Renal cortical epithelial cell (primary cell): ENCODE data around the gene SERHL2. TPM values are rescaled to one million over a fixed set of nuclear protein-coding genes. Genes with fewer than 3 reads are reported as not detected.
"Not testable (repeated sequence)": the region's sequence is repeated elsewhere in the genome, so short reads cannot be mapped to it uniquely, and the experiment has no call there.

Experiments used
- DNase-seq: peaks from one replicate; pipeline ENCODE4 v3.0.0-alpha.2; 2011; ENCODE audit warnings: low read depth
- total RNA-seq: library from RNA; depleted of rRNA; stranded (reverse); fragments of >200 nt; gene quantifications from 2 replicates; pipeline ENCODE4 v1.2.3, GENCODE V29; 2014

Gene SERHL2
- total RNA-seq, 1 donor from 2014 or later: 1.6 TPM

DNA sequence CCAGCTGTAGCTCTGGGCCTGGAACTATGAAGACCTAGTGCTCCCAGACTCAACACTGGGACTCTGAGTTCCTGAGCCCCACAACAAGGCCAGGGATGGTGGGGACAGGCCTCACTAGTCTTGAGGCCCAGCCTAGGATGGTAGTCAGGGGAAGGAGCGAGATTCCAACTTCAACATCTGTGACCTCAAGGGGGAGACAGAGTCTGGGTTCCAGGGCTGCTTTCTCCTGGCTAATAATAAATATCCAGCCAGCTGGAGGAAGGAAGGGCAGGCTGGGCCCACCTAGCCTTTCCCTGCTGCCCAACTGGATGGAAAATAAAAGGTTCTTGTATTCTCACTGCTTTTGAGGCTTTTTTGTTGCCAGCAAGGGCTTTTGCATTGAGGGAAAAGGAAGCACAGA, 20.3 kb downstream of the SERHL2 start:
- DNase-seq: not testable (repeated sequence)

DNA sequence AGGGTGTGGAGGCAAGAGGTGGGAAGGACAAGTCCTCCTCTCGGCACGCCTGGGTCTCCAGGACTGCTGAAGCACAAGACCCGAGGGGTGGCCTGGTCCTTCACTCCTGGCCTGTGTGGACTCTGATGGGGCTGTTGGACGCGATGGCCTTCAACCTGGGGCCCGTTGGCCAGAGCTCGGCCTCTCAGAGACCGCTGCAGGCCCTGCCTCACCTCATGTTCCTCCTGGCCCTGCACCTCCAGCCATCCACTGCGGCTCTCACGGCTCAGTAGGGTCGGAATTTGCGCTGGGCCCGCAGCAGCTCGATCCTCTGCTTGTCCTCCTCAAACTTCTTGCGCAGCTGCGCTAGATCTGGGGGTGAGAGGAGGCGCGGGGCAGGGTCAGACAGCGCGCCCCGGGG, 20.7 kb downstream of the SERHL2 start:
- not testable (repeated sequence) for DNase-seq

DNA sequence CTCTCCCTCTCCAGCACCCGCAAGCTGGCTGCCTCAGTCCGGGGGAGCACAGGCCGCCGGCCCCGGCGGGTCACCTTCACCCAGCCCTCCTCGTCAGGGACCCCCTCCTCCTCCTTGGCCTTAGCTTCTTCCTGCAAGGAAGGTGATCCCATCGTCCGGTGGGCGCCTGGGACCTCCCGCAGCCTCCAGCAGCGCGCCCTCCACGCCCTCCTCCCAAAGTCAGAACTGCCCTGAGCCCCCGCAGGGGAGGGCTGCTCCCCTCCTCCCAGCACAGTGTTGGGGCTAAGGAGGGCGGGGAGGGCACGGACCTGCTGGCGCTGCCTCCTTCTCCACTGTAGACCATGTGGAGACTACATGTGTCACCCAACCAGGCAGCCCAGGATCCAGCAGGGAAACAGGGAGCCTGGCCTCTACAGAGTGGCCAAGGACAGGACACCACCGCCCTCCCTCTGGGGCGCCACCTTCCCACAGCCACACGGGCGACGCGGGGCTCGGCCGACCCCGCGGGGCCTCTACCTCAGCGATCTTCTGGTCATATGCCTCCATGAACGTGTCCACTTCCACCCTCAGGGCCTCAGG, 22.3 kb downstream of the SERHL2 start:
- not testable (repeated sequence) for DNase-seq

DNA sequence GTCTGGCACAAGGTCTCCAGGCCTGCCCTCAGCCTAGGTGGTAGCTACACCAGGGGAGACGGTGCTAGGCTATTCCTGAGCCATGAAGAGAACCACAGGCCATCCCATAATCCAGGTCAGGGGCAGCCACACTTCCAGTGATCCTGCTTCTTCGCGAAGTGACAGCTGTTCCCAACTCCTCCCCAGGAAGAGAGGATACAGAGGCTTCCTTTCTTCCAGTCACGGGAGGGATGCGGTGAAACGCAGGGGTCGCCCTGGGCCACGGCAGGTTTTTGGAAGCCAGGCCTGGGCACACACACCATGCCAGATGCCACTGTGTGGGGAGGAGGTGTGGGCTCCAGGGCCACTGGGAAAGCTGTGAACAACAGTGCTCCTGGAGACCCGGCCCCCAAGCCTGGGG, 23.4 kb downstream of the SERHL2 start:
- not testable (repeated sequence) for DNase-seq

DNA sequence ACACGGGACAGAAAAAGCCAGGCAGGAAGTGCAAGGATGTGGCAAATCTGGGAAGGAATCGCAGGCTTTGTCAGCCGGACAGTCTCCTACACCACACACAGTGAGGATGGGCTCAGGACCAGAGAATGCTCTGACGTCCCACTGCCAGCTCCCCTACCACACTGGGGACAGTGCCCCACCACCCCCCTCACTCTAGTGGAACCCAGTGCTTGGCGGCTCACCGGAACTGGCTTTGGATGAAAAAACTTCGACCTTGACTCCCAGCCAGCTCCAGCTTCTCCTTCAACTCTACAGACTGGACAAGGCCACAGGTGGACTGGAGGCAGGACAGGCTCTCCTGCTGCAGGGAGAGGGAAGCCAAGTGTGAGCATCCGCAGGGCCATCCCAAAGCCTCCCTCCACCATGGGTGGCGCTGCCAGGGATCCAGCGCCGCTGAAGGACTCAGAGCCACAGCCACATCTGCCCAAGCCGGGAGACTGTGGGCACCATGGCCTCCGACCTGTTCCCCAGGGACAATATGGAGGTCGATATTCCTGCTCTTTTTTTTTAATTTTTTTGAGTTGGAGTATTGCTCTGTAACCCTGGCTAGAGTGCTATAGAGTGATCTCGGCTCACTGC, 24.0 kb downstream of the SERHL2 start:
- DNase-seq: no peak

DNA sequence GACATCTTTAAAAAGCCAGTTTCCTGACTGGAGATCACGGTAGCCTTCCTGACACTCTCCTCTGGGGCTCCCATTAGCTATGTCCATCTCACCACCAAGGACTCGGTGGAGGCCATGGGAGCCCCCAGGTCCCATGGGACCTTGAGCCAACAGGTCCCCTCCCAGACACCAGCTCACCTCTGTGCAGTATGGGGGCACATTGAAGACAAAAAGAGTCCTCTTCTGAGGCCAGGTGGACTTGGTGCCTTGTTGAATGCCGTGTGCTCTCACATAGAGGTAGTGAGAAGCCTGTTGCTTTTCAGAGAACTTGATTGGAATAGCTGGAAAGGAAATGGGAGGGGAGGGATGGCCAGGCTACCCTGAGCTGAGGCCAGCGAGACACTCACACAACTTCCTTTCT, 26.3 kb downstream of the SERHL2 start:
- DNase-seq: not testable (repeated sequence)

DNA sequence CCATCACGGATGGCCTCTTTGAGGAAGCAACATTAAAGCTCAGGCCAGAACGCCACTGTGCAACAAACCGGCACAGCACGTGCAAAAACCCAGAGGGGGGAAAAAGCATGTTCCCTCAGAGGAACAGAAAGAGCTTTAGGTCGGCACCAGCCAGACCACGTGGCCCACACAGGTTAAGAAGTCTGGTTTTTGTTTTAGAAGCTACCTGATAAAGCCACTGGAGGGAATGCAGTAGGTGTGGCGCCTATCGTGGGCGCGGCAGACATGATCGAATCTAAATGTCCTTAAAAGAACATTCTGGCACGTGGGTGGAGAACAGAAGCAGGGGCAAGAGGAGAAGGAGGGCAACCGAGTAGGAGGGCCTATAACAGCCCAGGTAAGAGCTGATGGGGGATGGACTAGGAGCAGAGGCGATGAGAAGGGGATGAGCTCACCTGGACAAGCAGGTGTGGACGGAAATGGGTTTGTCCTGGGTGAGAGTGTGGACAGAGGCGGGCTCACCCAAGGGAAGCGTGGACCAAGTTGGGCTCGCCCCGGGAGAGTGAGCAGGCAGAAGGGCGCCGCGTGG, 27.5 kb downstream of the SERHL2 start:
- DNase-seq: not testable (repeated sequence)

DNA sequence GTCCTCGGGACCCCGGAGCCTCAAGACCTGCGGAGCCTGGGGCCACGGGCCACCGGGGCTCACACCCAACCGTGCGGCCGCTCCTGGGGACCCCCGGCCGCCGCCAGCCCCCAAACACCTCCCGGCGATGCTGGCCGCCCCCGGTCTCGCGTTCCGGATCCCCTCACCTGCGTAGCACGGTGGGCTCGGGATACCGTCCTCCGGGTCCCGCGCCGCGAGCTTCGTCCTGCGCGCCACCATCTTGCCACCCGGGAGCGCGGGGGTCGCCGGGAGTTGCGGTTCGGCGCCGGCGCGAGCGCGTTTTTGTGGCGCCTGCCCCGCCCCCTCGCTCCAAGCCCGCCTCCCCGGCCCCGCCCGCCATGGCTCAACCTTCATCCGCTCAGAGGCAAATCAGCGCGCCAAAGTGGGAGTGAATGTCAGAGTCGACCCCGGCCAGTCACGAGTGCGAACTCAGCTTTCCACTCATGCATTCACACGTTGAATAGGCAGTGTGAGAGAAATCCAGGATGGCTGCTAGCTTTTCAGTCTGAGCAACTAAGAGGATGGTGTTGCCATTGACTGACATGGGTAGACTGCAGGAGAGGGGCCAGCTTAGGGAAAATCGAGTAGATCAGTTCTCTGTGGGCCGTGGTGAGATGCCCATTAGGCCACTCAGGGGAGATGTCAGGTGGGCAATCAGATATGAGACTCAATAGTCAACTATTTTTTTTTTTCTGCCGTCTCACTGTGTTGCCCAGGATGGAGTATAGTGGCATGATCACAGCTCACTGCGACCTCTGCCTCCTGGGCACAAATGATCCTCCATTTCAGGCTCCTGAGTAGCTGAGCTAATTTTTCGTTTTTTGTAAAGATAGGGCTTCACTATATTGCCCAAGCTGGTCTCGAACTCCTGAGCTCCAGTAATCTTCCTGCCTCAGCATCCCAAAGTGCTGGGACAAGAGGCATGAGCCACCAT, 28.3 kb downstream of the SERHL2 start:
- DNase-seq: peak; percentile 16

DNA sequence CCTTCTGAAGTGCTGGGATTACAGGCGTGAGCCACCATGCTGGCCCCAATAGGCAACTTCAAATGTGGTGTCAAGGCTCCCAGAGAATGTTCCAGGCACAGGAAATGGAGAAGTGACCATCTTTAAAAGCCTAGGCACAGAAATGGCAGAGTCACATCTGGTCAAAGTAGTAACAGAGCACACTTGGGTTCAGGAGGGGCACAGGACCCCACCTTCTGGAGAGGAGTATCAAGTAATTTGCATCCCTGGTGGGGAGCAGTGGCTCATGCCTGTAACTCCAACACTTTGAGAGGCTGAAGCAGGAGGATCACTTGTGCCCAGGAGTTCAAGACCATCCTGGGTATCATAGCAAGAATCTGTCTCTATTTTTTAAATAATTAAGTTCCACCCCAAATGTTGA, 29.2 kb downstream of the SERHL2 start:
- DNase-seq: no peak

DNA sequence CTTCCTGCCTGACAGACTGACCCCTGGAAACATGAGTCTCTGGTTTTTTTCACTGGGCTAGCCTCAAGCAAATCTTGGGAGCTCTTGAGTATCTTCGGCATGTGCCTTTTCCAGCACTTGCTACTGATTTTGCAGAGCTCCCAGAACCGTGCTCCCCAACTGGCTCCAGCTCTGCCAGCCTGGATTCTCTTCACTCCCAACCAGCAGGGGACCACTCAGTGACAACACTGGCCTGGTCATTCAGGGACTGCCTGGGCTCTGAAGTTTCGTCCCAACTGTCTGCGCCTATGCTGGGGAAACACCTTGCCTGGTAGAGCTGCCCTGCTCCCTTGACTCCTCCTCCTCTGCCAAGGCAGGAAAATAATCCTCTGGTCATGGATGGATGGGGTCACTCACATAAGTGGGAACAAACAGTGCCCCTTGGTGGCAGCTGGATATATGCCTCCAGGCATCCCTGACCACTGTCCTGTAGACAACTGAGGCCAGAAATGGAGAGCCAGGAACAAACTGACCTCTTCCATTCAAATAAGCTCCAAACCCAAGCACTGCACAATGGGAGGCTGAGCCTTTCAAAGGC, 30.7 kb downstream of the SERHL2 start:
- no peak for DNase-seq

DNA sequence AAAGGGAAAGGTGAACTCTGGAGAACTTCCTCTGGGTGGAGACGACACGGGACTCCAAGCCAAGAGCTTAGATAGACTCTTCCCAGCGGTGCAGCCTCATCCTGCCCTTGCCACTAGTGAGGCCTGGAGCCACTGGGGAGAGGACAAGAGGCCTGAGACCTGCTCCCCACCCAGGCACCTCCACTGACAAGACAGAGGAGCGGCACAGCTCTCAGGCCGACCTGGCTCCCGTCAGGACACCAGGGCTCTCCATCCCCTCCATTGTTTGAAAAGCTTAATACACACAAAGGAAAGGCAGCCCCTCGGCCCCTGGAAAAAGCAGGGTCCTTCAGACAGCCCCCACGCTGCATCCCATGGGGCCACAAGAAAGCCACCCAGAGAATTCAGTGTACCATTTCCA, 31.3 kb downstream of the SERHL2 start:
- DNase-seq: no peak

DNA sequence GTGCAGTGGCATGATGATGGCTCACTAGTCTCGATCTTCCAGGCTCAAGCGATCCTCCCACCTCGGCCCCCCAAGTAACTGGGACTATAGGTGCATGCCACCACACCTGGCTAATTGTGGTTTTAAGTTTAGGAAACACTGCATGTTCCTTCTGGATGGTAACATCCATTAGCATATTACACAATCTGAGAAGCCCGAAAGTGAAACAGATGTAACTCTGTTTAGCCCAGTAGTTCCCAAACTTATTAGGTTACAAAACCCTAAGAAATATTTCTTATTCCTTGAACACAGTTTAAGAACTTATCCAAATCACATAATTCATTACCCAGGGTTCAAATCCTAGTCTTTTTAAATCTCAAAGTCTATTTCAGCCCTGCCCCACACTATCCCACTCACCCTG, 32.6 kb downstream of the SERHL2 start:
- no peak for DNase-seq

DNA sequence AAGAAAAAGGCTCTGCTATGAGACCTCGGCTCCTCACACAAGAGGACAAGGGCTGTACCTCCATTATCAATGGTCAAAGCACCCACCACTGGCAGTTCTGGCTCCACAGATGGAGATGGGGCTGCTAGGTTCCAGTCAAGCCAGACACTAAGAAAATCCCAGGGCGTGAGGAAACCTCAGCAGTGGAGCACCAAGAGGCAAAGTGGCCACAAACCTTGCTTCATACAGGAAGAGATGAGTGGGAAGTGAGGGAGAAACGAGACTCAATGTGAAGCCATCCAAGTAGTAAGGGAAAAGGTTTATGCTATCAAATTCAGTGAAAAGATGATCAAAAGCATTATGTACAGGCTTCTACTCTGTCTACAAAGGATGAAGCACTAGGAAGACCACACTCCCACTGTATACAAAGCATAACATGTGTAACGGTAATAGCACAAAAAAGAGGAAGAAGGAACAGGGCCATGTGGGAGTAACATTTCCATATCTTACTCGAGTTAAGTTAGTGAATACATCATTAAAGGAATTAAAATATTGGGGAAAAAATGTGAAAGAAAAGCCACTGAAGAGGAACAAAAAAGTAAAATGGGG, 33.9 kb downstream of the SERHL2 start:
- DNase-seq: no peak

DNA sequence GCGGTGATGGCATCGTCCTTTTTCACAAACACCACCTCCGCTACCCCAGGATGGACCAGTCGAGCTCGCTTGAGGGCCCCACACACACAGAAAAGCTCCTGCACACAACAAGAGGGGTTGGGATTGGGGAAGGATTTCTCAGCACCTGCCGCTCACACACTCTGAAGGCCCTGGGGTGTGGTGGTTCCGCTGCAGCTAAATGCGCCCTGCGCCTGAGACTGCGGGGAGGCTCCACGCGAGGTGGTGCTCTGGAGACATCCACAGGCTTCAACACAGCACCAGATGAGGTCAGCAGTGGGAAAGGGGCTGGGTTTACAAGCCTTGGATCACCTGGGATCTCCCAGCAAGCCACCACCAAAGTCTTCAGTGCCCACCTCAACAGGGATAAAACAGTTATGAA, 38.2 kb downstream of the SERHL2 start:
- DNase-seq: no peak

DNA sequence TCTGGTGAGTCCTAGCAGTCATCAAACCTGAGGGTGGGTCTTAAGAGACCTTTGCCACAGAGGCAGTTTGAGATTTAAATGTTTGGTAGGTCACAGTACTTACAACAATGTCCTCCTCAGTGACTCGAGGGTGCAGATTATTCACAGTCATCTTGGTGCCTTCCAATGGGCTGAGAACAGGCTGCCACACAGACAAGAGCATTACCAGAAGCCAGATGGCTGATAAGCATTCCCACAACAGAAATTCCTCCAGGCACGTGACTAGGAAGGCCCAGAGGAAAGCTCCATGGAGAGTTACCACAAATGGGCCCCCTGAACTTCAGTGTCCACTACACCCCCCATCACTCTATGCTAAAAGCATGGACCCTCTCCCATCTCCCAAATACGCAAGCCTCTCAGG, 41.7 kb downstream of the SERHL2 start:
- no peak for DNase-seq

DNA sequence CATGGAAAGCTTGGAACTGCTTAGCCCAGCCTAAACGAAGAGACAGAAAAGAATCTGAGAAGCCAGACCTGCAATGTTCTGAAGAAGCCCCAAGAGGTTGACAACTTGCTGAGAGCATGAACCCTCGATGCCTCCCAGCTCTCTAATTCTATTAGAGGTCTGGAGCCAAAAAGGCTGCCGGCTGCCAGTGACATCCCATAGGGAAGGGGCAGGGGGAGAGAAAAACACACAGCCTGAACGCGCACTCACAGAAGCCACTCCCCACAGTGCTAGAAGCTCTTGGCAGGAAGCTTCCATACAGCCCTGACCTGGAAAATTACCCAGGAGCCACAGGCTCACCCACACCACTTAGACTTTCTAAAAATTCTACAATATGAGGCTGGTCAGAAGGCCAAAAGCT, 42.6 kb downstream of the SERHL2 start:
- no peak for DNase-seq

DNA sequence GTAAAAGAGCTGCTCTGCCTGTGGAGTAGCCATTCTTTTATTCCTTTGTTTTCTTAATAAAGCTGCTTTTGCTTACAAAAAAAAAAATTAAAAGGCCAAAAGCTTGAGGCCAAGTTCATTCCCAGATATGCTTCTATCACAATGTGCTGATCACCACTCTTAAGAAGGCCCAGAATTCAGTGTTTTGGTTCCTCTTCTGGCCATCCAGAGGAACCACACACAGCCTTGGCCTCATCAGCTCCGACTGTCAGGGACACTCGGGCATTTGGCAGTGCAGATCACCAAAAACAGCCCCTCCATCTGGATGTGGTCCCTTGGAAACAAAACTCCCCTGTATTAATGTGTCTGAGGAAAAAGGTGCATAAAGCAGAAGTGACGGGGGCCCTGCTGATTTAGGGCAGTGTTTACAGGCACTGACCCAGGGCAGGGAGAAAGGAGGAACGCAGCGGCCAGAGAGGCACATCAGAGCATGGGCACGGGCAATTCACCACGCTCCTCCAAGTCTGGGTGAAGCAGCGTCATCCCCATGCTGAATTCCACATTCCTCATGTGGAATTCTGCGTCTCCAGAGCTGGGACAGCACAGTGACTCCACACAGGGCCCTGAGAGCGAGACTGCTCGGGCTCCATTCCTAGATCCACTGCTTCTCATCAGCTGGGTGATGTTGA, 43.2 kb downstream of the SERHL2 start:
- no peak for DNase-seq

DNA sequence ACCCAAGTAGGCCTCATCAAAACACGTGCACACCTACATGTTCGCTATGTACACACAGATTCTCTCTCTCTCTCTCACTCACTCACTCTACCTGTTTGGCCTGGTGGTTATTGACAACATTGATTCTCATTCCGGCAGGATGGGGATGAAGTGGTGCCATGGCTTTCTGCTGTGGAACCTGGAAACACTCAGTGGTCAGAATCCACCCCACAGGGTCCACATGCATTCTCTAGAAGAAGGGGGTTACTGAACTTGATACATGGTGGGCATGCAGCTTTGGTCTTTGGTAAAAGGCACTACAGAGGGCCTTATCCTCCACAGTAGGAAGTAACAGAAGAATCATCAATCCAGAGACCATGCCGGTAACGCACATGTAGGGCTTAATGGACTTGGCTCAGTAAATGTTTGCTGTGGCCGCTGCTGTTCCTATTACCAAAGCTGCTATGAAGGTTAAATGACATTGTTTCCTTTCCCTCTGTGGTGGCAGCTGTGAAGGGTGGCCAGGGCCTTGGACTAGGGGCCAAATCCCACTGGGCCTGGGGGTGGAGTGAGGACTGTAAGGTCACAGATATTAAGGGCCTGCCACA, 48.2 kb downstream of the SERHL2 start:
- no peak for DNase-seq

DNA sequence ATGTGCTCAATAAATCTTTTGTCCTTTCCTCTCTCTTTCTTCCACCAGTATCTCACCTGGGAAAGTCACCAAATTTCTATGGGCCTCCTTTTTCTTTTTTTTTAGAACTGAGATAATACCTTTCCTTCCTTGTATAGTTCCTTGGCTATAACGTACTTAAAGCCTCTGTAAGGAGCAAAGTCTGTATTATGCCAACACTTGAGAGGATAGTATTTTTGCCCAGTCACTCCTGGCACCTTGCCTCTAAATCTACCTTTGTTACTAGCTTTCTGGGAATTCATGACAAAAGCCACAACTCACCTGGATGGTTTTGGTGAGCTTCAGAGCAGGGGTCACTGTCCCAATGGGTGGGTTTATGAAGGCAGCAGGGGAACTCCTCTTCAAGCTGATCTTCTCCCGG, 48.7 kb downstream of the SERHL2 start:
- DNase-seq: no peak

DNA sequence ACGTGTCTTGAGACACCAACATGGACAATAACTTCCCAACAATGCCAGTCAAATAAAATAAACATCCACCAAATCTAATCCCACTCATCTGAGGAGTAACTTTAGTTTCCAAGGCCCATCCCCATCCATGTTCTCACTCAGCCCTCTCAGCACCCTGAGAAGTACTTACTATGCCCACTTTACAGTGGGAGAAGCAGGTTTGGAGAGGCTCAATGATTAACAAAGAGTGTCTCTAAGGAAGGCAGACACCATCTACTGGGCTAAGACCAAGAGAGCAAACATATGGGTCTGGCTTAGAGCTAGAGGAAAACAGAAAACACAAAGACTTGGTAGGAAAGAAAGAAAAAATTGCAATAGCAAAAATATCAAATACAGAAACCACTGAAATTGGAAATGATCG, 49.7 kb downstream of the SERHL2 start:
- DNase-seq: no peak

DNA sequence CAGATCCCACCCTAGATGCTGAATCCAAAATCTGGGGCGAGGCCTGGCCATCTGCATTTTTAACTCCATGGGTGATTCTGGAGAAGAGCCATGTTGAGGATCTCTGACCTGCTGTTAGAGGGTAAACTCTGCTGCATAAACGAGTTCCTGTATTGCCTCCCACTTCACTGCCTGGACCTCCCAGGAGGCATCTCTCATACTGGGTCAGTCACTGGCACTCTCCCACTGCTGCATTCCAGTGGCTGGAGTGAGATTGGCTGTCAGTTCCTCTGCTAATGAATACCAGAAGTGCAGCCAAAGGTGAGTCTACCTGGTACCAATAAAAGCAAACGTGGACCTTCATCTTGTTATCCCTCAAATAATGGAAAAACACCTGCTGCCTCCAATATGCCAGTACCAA, 50.6 kb downstream of the SERHL2 start:
- DNase-seq: peak; percentile 62
